ENCODE measurements around the gene FCHSD2. TPM values are rescaled to one million over a fixed set of nuclear protein-coding genes. Genes with fewer than 3 reads are reported as not detected.
A peak's percentile ranks its signal among the peaks of the same experiment; 100 is the strongest.

Gene FCHSD2
- total and polyA plus RNA-seq, 2 of the 13 experiments (the other 11 are each of a cell fraction or from before 2014, with no cell fraction given) = 20.5 to 24.8 TPM

DNA sequence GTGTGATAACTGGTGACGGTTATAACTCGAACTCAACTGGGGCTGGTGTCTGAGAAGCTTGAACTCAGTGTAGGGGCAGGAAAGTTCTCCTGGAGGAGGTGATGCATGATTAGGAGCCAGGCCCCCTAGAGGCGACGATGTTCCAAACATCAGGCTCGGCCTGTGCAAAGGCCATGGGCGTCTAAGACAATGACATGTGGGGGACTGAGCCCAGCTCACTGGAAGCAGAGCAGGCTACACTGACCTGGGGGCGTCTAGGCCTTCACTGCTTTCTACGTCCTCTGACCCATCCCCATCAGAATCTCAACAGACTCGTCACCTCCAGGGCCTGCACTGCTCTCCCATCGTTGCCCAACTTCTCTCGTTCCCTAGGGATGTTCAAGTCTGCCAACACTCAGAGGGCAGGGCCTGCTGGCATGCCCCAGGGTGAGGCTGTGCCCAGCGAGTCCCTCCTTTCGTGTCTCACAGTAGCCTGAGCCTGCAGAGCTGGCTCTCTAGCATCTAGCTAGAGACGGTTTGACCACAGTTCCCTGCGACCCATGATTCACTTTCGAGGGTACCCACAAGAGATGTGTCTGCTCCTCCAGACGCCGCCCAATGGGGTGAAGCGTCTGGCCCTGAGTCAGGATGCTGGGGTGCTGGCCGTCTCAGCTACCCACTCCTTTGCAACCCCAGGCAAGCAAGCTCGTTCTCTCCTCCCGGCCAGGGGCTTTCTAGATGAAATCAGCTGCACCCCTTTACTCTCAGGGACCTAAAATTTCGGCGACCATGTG is 329.0 kb downstream of the FCHSD2 start (continued):
- peak; percentile 80 for TF ChIP-seq SAP130 (CRISPR knock-in tag; IDR thresholded peaks at IDR 0.05; ENCODE audit: low read depth)
- no peak for TF ChIP-seq ZBTB25 (CRISPR knock-in tag; IDR thresholded peaks at IDR 0.05)
- TF ChIP-seq TCF12 (IDR thresholded peaks at IDR 0.05) = no peak
- no peak for TF ChIP-seq TCF12 (CRISPR knock-in tag; IDR thresholded peaks at IDR 0.05)
- no peak for TF ChIP-seq NR3C1 (CRISPR knock-in tag; IDR thresholded peaks at IDR 0.05)
- no peak for TF ChIP-seq CBFB (CRISPR knock-in tag; IDR thresholded peaks at IDR 0.05)
- TF ChIP-seq, protein P1, sequence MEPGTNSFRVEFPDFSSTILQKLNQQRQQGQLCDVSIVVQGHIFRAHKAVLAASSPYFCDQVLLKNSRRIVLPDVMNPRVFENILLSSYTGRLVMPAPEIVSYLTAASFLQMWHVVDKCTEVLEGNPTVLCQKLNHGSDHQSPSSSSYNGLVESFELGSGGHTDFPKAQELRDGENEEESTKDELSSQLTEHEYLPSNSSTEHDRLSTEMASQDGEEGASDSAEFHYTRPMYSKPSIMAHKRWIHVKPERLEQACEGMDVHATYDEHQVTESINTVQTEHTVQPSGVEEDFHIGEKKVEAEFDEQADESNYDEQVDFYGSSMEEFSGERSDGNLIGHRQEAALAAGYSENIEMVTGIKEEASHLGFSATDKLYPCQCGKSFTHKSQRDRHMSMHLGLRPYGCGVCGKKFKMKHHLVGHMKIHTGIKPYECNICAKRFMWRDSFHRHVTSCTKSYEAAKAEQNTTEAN (CRISPR knock-in tag; conservative IDR thresholded peaks at IDR 0.05) = no peak
- no peak for TF ChIP-seq CEBPG (CRISPR knock-in tag; IDR thresholded peaks at IDR 0.05)
- no peak for TF ChIP-seq GLI4 (CRISPR knock-in tag; IDR thresholded peaks at IDR 0.05; ENCODE audit: borderline replicate concordance)
- TF ChIP-seq ARNT (IDR thresholded peaks at IDR 0.05) = no peak
- TF ChIP-seq, protein P2, sequence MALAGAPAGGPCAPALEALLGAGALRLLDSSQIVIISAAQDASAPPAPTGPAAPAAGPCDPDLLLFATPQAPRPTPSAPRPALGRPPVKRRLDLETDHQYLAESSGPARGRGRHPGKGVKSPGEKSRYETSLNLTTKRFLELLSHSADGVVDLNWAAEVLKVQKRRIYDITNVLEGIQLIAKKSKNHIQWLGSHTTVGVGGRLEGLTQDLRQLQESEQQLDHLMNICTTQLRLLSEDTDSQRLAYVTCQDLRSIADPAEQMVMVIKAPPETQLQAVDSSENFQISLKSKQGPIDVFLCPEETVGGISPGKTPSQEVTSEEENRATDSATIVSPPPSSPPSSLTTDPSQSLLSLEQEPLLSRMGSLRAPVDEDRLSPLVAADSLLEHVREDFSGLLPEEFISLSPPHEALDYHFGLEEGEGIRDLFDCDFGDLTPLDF (CRISPR knock-in tag; IDR thresholded peaks at IDR 0.05) = no peak
- TF ChIP-seq, protein P3, sequence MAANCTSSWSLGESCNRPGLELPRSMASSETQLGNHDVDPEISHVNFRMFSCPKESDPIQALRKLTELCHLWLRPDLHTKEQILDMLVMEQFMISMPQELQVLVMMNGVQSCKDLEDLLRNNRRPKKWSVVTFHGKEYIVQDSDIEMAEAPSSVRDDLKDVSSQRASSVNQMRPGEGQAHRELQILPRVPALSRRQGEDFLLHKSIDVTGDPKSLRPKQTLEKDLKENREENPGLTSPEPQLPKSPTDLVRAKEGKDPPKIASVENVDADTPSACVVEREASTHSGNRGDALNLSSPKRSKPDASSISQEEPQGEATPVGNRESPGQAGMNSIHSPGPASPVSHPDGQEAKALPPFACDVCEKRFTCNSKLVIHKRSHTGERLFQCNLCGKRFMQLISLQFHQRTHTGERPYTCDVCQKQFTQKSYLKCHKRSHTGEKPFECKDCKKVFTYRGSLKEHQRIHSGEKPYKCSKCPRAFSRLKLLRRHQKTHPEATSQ (CRISPR knock-in tag; IDR thresholded peaks at IDR 0.05; ENCODE audit: borderline replicate concordance) = no peak
- TF ChIP-seq KLF9 (CRISPR knock-in tag; IDR thresholded peaks at IDR 0.05; ENCODE audit: low read depth) = no peak
- peak; percentile 52; the same call in 1 of the 2 replicates for TF ChIP-seq ARID4A (CRISPR knock-in tag; IDR thresholded peaks at IDR 0.05; ENCODE audit: borderline replicate concordance)
- TF ChIP-seq RAD51 (IDR thresholded peaks at IDR 0.05; ENCODE audit: borderline replicate concordance) = no peak
- no peak for TF ChIP-seq RARG (CRISPR knock-in tag; IDR thresholded peaks at IDR 0.05; ENCODE audit: low read depth)
- peak; percentile 37; the same call in 1 of the 2 replicates for TF ChIP-seq SALL1 (CRISPR knock-in tag; IDR thresholded peaks at IDR 0.05)
- TF ChIP-seq NCOA5 (CRISPR knock-in tag; IDR thresholded peaks at IDR 0.05) = no peak
- peak; percentile 62; the same call in 1 of the 2 replicates for TF ChIP-seq SMC3 (IDR thresholded peaks at IDR 0.05; ENCODE audit: low read length)
- no peak for TF ChIP-seq BRD4 (CRISPR knock-in tag; IDR thresholded peaks at IDR 0.05)
- no peak for TF ChIP-seq JUND (CRISPR knock-in tag; IDR thresholded peaks at IDR 0.05)
- TF ChIP-seq E2F5 (CRISPR knock-in tag; conservative IDR thresholded peaks at IDR 0.05) = no peak
